ENCODE results near the gene CARD6. TPM values are rescaled to one million over a fixed set of nuclear protein-coding genes. Genes with fewer than 3 reads are reported as not detected.
"Not testable (repeated sequence)": the region's sequence is repeated elsewhere in the genome, so short reads cannot be mapped to it uniquely, and the experiment has no call there.

CARD6 gene
- polyA plus RNA-seq (2013): 0.15 and 0.19 TPM in 2 replicates

- no peak within 1 kb of the TSS for H3K23ac ChIP-seq (ENCODE audit: low read length)
- H3K79me1 ChIP-seq (ENCODE audit: low read length): no peaks in the 10 kb centered on the region
- no peak within 1 kb of the TSS for H3K4me2 ChIP-seq (ENCODE audit: low read length)
- H3K79me2 ChIP-seq (ENCODE audit: control insufficient read depth, insufficient read depth, low read length, poor library complexity): no peaks in the 10 kb centered on the region
- H3K27ac ChIP-seq (ENCODE audit: low read depth, low read length): no peak within 1 kb of the TSS
- H3K4me3 ChIP-seq (ENCODE audit: low read depth, low read length): no peak within 1 kb of the TSS
- H2BK5ac ChIP-seq (ENCODE audit: low read depth, low read length, poor library complexity): peak within 1 kb of the TSS; percentile 31
- H3K14ac ChIP-seq (ENCODE audit: low read length): no peak within 1 kb of the TSS
- H4K12ac ChIP-seq (ENCODE audit: low read depth, low read length): no peak within 1 kb of the TSS
- no peak within 1 kb of the TSS for H3K18ac ChIP-seq (ENCODE audit: low read length)
- peak in 1 of 2 donors; percentile 29 for DNase-seq
- H3K36me3 ChIP-seq (ENCODE audit: control insufficient read depth in 1 of 2, insufficient read depth in 2 of 2, low read length in 2 of 2): no peaks in the 10 kb centered on the region
- no CpG with 5 or more reads among the region's 9 CpGs for WGBS (ENCODE audit: extremely low coverage, insufficient coverage, insufficient read length)
- H2AK5ac ChIP-seq (ENCODE audit: low read length): no peak within 1 kb of the TSS
- H4K8ac ChIP-seq (ENCODE audit: low read depth, low read length): peak within 1 kb of the TSS; percentile 65
- no peak within 1 kb of the TSS for H4K91ac ChIP-seq (ENCODE audit: low read depth, low read length)
- H2BK120ac ChIP-seq (ENCODE audit: insufficient read depth, low read length, poor library complexity): peak within 1 kb of the TSS; percentile 13
- no peak within 1 kb of the TSS for H2AFZ ChIP-seq (ENCODE audit: insufficient read depth, low read length, poor library complexity)
- no peak within 1 kb of the TSS for H3K4ac ChIP-seq (ENCODE audit: low read depth, low read length)
- H3K9ac ChIP-seq (ENCODE audit: low read length): no peak within 1 kb of the TSS
- H2BK12ac ChIP-seq (ENCODE audit: low read length): no peak within 1 kb of the TSS
- no peaks in the 10 kb centered on the region for H3K27me3 ChIP-seq (ENCODE audit: insufficient read depth, low read length)
- peaks cover 0 to 2% of the 10 kb centered on the region in 2 experiments for H3K4me1 ChIP-seq (ENCODE audit: control insufficient read depth in 1 of 2, insufficient read depth in 2 of 2, low read length in 2 of 2)
- H3K9me3 ChIP-seq (ENCODE audit: insufficient read depth, low read depth, low read length): no peaks in the 10 kb centered on the region
Observed at GRCh38 chr5:40841068-40841805, at the start of gene CARD6. Gene CARD6 (plus strand): TSS chr5:40841367. CDS start chr5:40841383, 16 bp downstream.

GRCh38 chr5:40791715-40792139 is 49.4 kb upstream of the CARD6 start:
- Histone ChIP-seq H2AFZ (ENCODE audit: insufficient read depth, low read length, poor library complexity) (no peak overlapping the region), H3K14ac (ENCODE audit: low read length) (no peak overlapping the region), H3K4me2 (ENCODE audit: low read length) (no peak overlapping the region), H2BK12ac (ENCODE audit: low read length) (no peak overlapping the region), H4K12ac (ENCODE audit: low read depth, low read length) (no peak overlapping the region), H2AK5ac (ENCODE audit: low read length) (no peak overlapping the region), H4K8ac (ENCODE audit: low read depth, low read length) (no peak overlapping the region), H3K9ac (ENCODE audit: low read length) (no peak overlapping the region), H3K4me1 (ENCODE audit: control insufficient read depth in 1 of 2, insufficient read depth in 2 of 2, low read length in 2 of 2) (no peaks in the 10 kb centered on the region), H3K4ac (ENCODE audit: low read depth, low read length) (no peak overlapping the region), H3K4me3 (ENCODE audit: low read depth, low read length) (no peak overlapping the region), H3K9me3 (ENCODE audit: insufficient read depth, low read depth, low read length) (no peaks in the 10 kb centered on the region), H3K27ac (ENCODE audit: low read depth, low read length) (no peak overlapping the region), H3K18ac (ENCODE audit: low read length) (no peak overlapping the region), H3K36me3 (ENCODE audit: control insufficient read depth in 1 of 2, insufficient read depth in 2 of 2, low read length in 2 of 2) (peaks cover 2 to 3% of the 10 kb centered on the region in 2 experiments), H3K27me3 (ENCODE audit: insufficient read depth, low read length) (no peaks in the 10 kb centered on the region), H3K23ac (ENCODE audit: low read length) (no peak overlapping the region), H3K79me1 (ENCODE audit: low read length) (no peaks in the 10 kb centered on the region), H2BK5ac (ENCODE audit: low read depth, low read length, poor library complexity) (no peak overlapping the region), H3K79me2 (ENCODE audit: control insufficient read depth, insufficient read depth, low read length, poor library complexity) (no peaks in the 10 kb centered on the region), H4K91ac (ENCODE audit: low read depth, low read length) (no peak overlapping the region), H2BK120ac (ENCODE audit: insufficient read depth, low read length, poor library complexity) (no peak overlapping the region)
- no CpG with 5 or more reads among the region's 3 CpGs for WGBS (ENCODE audit: extremely low coverage, insufficient coverage, insufficient read length)
- peak; percentile 11 to 56 for DNase-seq

- not testable (repeated sequence) for H3K9me3 ChIP-seq (ENCODE audit: insufficient read depth, low read depth, low read length); H2BK12ac ChIP-seq (ENCODE audit: low read length); H3K79me2 ChIP-seq (ENCODE audit: control insufficient read depth, insufficient read depth, low read length, poor library complexity); H3K9ac ChIP-seq (ENCODE audit: low read length); H3K36me3 ChIP-seq (ENCODE audit: control insufficient read depth in 1 of 2, insufficient read depth in 2 of 2, low read length in 2 of 2); H3K4me1 ChIP-seq (ENCODE audit: control insufficient read depth in 1 of 2, insufficient read depth in 2 of 2, low read length in 2 of 2); H3K27me3 ChIP-seq (ENCODE audit: insufficient read depth, low read length); H3K4ac ChIP-seq (ENCODE audit: low read depth, low read length); H4K91ac ChIP-seq (ENCODE audit: low read depth, low read length); H3K79me1 ChIP-seq (ENCODE audit: low read length); H2AFZ ChIP-seq (ENCODE audit: insufficient read depth, low read length, poor library complexity); H3K4me3 ChIP-seq (ENCODE audit: low read depth, low read length); H2AK5ac ChIP-seq (ENCODE audit: low read length); H3K18ac ChIP-seq (ENCODE audit: low read length); H3K14ac ChIP-seq (ENCODE audit: low read length); H3K4me2 ChIP-seq (ENCODE audit: low read length); DNase-seq; H3K27ac ChIP-seq (ENCODE audit: low read depth, low read length); H3K23ac ChIP-seq (ENCODE audit: low read length); H4K8ac ChIP-seq (ENCODE audit: low read depth, low read length); H2BK5ac ChIP-seq (ENCODE audit: low read depth, low read length, poor library complexity); H4K12ac ChIP-seq (ENCODE audit: low read depth, low read length); H2BK120ac ChIP-seq (ENCODE audit: insufficient read depth, low read length, poor library complexity)
- no CpG with 5 or more reads among the region's 10 CpGs for WGBS (ENCODE audit: extremely low coverage, insufficient coverage, insufficient read length)
Observed at GRCh38 chr5:40792691-40793090, 48.5 kb upstream of the CARD6 start.

GRCh38 chr5:40794340-40794739 is 46.8 kb upstream of the CARD6 start:
- H2AK5ac ChIP-seq (ENCODE audit: low read length); H3K14ac ChIP-seq (ENCODE audit: low read length); H3K23ac ChIP-seq (ENCODE audit: low read length); H3K4me3 ChIP-seq (ENCODE audit: low read depth, low read length); H3K4ac ChIP-seq (ENCODE audit: low read depth, low read length); H2BK12ac ChIP-seq (ENCODE audit: low read length); H2BK5ac ChIP-seq (ENCODE audit: low read depth, low read length, poor library complexity); H3K4me2 ChIP-seq (ENCODE audit: low read length); H3K27me3 ChIP-seq (ENCODE audit: insufficient read depth, low read length); H4K8ac ChIP-seq (ENCODE audit: low read depth, low read length); H3K9ac ChIP-seq (ENCODE audit: low read length); H3K36me3 ChIP-seq (ENCODE audit: control insufficient read depth in 1 of 2, insufficient read depth in 2 of 2, low read length in 2 of 2); H3K27ac ChIP-seq (ENCODE audit: low read depth, low read length); H3K79me2 ChIP-seq (ENCODE audit: control insufficient read depth, insufficient read depth, low read length, poor library complexity); H4K12ac ChIP-seq (ENCODE audit: low read depth, low read length); H3K4me1 ChIP-seq (ENCODE audit: control insufficient read depth in 1 of 2, insufficient read depth in 2 of 2, low read length in 2 of 2); H3K18ac ChIP-seq (ENCODE audit: low read length); H3K9me3 ChIP-seq (ENCODE audit: insufficient read depth, low read depth, low read length); DNase-seq; H3K79me1 ChIP-seq (ENCODE audit: low read length); H4K91ac ChIP-seq (ENCODE audit: low read depth, low read length); H2BK120ac ChIP-seq (ENCODE audit: insufficient read depth, low read length, poor library complexity); H2AFZ ChIP-seq (ENCODE audit: insufficient read depth, low read length, poor library complexity): not testable (repeated sequence)
